CD14-positive monocyte (primary cell): ENCODE data around the gene PXDN. TPM values are rescaled to one million over a fixed set of nuclear protein-coding genes. Genes with fewer than 3 reads are reported as not detected.
A peak's percentile ranks its signal among the peaks of the same experiment; 100 is the strongest.

Experiments used
- DNase-seq, 3 donors: peaks; one replicate each; pipeline ENCODE4 v3.0.0-alpha.2; 2011 to 2022
- H2AFZ ChIP-seq: 2 replicates; pipeline ENCODE4 v1.6.0; 2012; ENCODE audit warnings: mild to moderate bottlenecking, low read depth, low read length, inconsistent platforms; ENCODE audit not compliant: insufficient read depth, poor library complexity, severe bottlenecking
- H3K27ac ChIP-seq, 2 donors: 1 replicate in 1 of 2; 2 replicates in 1 of 2; pipeline ENCODE4 v1.5.1; 2012 to 2013; ENCODE audit warnings: low read length in 2 of 2, control low read depth in 1 of 2, inconsistent platforms in 1 of 2, low read depth in 1 of 2, mild to moderate bottlenecking in 1 of 2
- H3K27me3 ChIP-seq, 2 donors: one replicate each; pipeline versions ENCODE4 v1.6.0 to v1.6.1; 2011 to 2013; ENCODE audit warnings: low read length in 2 of 2; ENCODE audit not compliant: control insufficient read depth in 2 of 2, insufficient read depth in 2 of 2
- H3K36me3 ChIP-seq, 2 donors: replicated peaks in 1 of 2; 1 replicate in 1 of 2; 2 replicates in 1 of 2; pipeline versions ENCODE4 v1.5.1 to v1.6.1; 2012 to 2013; ENCODE audit warnings: low read length in 2 of 2, control low read depth in 1 of 2, inconsistent platforms in 1 of 2, mild to moderate bottlenecking in 1 of 2; ENCODE audit not compliant: insufficient read depth in 2 of 2, control insufficient read depth in 1 of 2
- H3K4me1 ChIP-seq, 2 donors: 1 replicate in 1 of 2; 2 replicates in 1 of 2; pipeline versions ENCODE4 v1.5.1 to v1.6.1; 2012 to 2013; ENCODE audit warnings: low read length in 2 of 2, control low read depth in 1 of 2, inconsistent platforms in 1 of 2, mild to moderate bottlenecking in 1 of 2, moderate library complexity in 1 of 2; ENCODE audit not compliant: insufficient read depth in 2 of 2, control insufficient read depth in 1 of 2
- H3K4me2 ChIP-seq: replicated peaks from 2 replicates; pipeline ENCODE3; 2012; ENCODE audit warnings: low read length, moderate library complexity, mild to moderate bottlenecking; ENCODE audit not compliant: poor library complexity, severe bottlenecking; ENCODE audit errors: extremely low read depth
- H3K4me3 ChIP-seq, 3 experiments: fragments of 200-600 bp in 1 of 3; sonication (generic) in 1 of 3; replicated peaks in 1 of 3; 1 replicate in 2 of 3; 2 replicates in 1 of 3; pipeline ENCODE4 v1.5.1; 2011 to 2013; ENCODE audit warnings: low read length in 3 of 3, mild to moderate bottlenecking in 3 of 3, control low read depth in 2 of 3, low read depth in 2 of 3, inconsistent platforms in 1 of 3, moderate library complexity in 1 of 3
- H3K79me2 ChIP-seq: 2 replicates; pipeline ENCODE4 v1.6.0; 2012; ENCODE audit warnings: mild to moderate bottlenecking, control low read depth, inconsistent platforms, low read length, moderate library complexity; ENCODE audit not compliant: insufficient read depth
- H3K9ac ChIP-seq: 2 replicates; pipeline ENCODE4 v1.6.0; 2017; ENCODE audit warnings: low read length, mild to moderate bottlenecking; ENCODE audit not compliant: insufficient read depth, poor library complexity, severe bottlenecking
- H3K9me3 ChIP-seq, 2 donors: replicated peaks in 1 of 2; 1 replicate in 1 of 2; 2 replicates in 1 of 2; pipeline versions ENCODE4 v1.5.1 to v1.6.1; 2012 to 2013; ENCODE audit warnings: low read length in 2 of 2, control low read depth in 1 of 2; ENCODE audit not compliant: control insufficient read depth in 1 of 2, insufficient read depth in 1 of 2
- H4K20me1 ChIP-seq: 2 replicates; pipeline ENCODE4 v1.6.0; 2012; ENCODE audit warnings: mild to moderate bottlenecking, low read length, control low read depth, moderate library complexity; ENCODE audit not compliant: insufficient read depth
- H3K27ac Mint-ChIP-seq, 7 donors: one replicate each; pipeline ENCODE4 v1.8.0; 2020; ENCODE audit warnings: mild to moderate bottlenecking in 7 of 7, mixed read lengths in 7 of 7, moderate library complexity in 6 of 7, inconsistent platforms in 2 of 7
- H3K27me3 Mint-ChIP-seq, 3 donors: one replicate each; pipeline ENCODE4 v1.8.0; 2021 to 2022; ENCODE audit warnings: low read depth in 3 of 3, mild to moderate bottlenecking in 3 of 3, mixed read lengths in 3 of 3, moderate library complexity in 3 of 3, inconsistent platforms in 1 of 3
- H3K36me3 Mint-ChIP-seq, 2 donors: one replicate each; pipeline ENCODE4 v1.8.0; 2020; ENCODE audit warnings: mixed read lengths in 2 of 2, inconsistent platforms in 1 of 2, mild to moderate bottlenecking in 1 of 2
- H3K4me1 Mint-ChIP-seq: one replicate; pipeline ENCODE4 v1.8.0; 2020; ENCODE audit warnings: mild to moderate bottlenecking, mixed read lengths
- H3K4me3 Mint-ChIP-seq, 2 donors: one replicate each; pipeline ENCODE4 v1.8.0; 2020; ENCODE audit warnings: mild to moderate bottlenecking in 2 of 2, mixed read lengths in 2 of 2, moderate library complexity in 1 of 2
- H3K9me3 Mint-ChIP-seq, 7 donors: one replicate each; pipeline ENCODE4 v1.8.0; 2020 to 2022; ENCODE audit warnings: mixed read lengths in 7 of 7, mild to moderate bottlenecking in 6 of 7, moderate library complexity in 6 of 7, inconsistent platforms in 2 of 7
- CTCF ChIP-seq: fragments of 200-600 bp; IDR thresholded peaks from one replicate; pipeline ENCODE4 v1.8.0; 2022; ENCODE audit warnings: antibody characterized with exemption, mild to moderate bottlenecking
- WGBS: methylation state at CpG from one replicate; pipeline ENCODE4 v1.1.5; 2013; ENCODE audit warnings: missing lambda C conversion rate; ENCODE audit not compliant: insufficient coverage; 5-methylcytosine and 5-hydroxymethylcytosine counted together
- intact Hi-C, 2 donors: fragments of 100-400 bp; cut with micrococcal nuclease; formaldehyde crosslinking; loops; one replicate each; pipeline versions ENCODE4 v1.15.0 to v1.15.1; 2023
- polyA plus RNA-seq, 3 donors: library from polyadenylated mRNA; depleted of rRNA in 1 of 3; unstranded in 2 of 3; stranded (reverse) in 1 of 3; fragments of 300-500 nt in 2 of 3; fragments of >200 nt in 1 of 3; fragmentation: Illumina TruSeq in 2 of 3; gene quantifications; 1 replicate in 2 of 3; 2 replicates in 1 of 3; pipeline ENCODE4 v1.2.3, GENCODE V29; 2012 to 2021

The PXDN gene
- polyA plus RNA-seq, 3 donors = not detected

GRCh38 chr2:1685957-1686783, 58.1 kb downstream of the PXDN start:
- Histone ChIP-seq H3K4me3 (no peak overlapping the region), H2AFZ (no peak overlapping the region), H4K20me1 (no peaks in the 10 kb centered on the region), H3K4me1 (no peaks in the 10 kb centered on the region), H3K9me3 (no peaks in the 10 kb centered on the region), H3K9ac (no peak overlapping the region), H3K27me3 (no peaks in the 10 kb centered on the region), H3K4me2 (no peak overlapping the region), H3K79me2 (no peaks in the 10 kb centered on the region), H3K36me3 (no peaks in the 10 kb centered on the region), H3K27ac (no peak overlapping the region)
- Mint-ChIP-seq H3K27ac (peak overlapping the region in 1 of 7 donors; percentile 12), H3K4me1 (no peaks in the 10 kb centered on the region), H3K36me3 (no peaks in the 10 kb centered on the region), H3K27me3 (peaks cover 0 to 2% (median 2%) of the 10 kb centered on the region in 3 donors), H3K9me3 (no peaks in the 10 kb centered on the region), H3K4me3 (no peak overlapping the region)
- no peak for TF ChIP-seq CTCF
- no peak for DNase-seq
- intact Hi-C loops = no loop called here
- 85% methylated on average over 17 of the region's 21 CpGs for WGBS

- WGBS = 96% methylated on average over 30 of the region's 36 CpGs
- peaks cover 0 to 3% (median 0%) of the 10 kb centered on the region in 7 donors for H3K9me3 Mint-ChIP-seq
Observed at GRCh38 chr2:1685078-1685956, 59.0 kb downstream of the PXDN start.

More at GRCh38 chr2:1685078-1685956, 59.0 kb downstream of the PXDN start:
- Mint-ChIP-seq H3K4me1 (no peaks in the 10 kb centered on the region), H3K27ac (no peak overlapping the region), H3K4me3 (no peak overlapping the region), H3K36me3 (no peaks in the 10 kb centered on the region), H3K27me3 (peaks cover 0 to 2% (median 2%) of the 10 kb centered on the region in 3 donors)
- Histone ChIP-seq H2AFZ (no peak overlapping the region), H3K79me2 (no peaks in the 10 kb centered on the region), H3K27ac (no peak overlapping the region), H3K9me3 (no peaks in the 10 kb centered on the region), H3K4me1 (no peaks in the 10 kb centered on the region), H3K9ac (no peak overlapping the region), H3K4me3 (no peak overlapping the region), H3K27me3 (no peaks in the 10 kb centered on the region), H3K36me3 (no peaks in the 10 kb centered on the region), H3K4me2 (no peak overlapping the region), H4K20me1 (no peaks in the 10 kb centered on the region)
- intact Hi-C loops = no loop called here
- no peak for DNase-seq
- TF ChIP-seq CTCF = no peak
